ENCODE measurements around the gene GTF2IRD1. TPM values are rescaled to one million over a fixed set of nuclear protein-coding genes. Genes with fewer than 3 reads are reported as not detected.

Gene GTF2IRD1
- polyA plus RNA-seq, 1 of the 3 experiments (the other 2 are of a cell fraction), result 26.4 TPM

GRCh38 chr7:74479961-74480829 is 26.5 kb downstream of the GTF2IRD1 start (continued):
- TF ChIP-seq FOXJ3 (CRISPR knock-in tag; IDR thresholded peaks at IDR 0.05) (no peak), USF1 (IDR thresholded peaks at IDR 0.05; ENCODE audit: borderline replicate concordance, low read depth) (no peak), EZH2phosphoT487 (IDR thresholded peaks at IDR 0.05; ENCODE audit: borderline replicate concordance, low read depth) (no peak), JUND (IDR thresholded peaks at IDR 0.05) (no peak), TAF1 (IDR thresholded peaks at IDR 0.05; ENCODE audit: borderline replicate concordance, low read depth, low read length) (0 out of 2 replicates have a peak, but pooled peaks have one; percentile 26), POLR2AphosphoS5 (IDR thresholded peaks at IDR 0.05; ENCODE audit: low read depth, low read length) (0 out of 2 replicates have a peak, but pooled peaks have one; percentile 25), MAX (IDR thresholded peaks at IDR 0.05; ENCODE audit: low read depth) (peak; percentile 53; the same call in 1 of the 2 replicates), NFIC (IDR thresholded peaks at IDR 0.05; ENCODE audit: borderline replicate concordance) (no peak), TEAD4 (IDR thresholded peaks at IDR 0.05; ENCODE audit: borderline replicate concordance, insufficient read depth) (no peak), MEF2A (IDR thresholded peaks at IDR 0.05; ENCODE audit: borderline replicate concordance, low read depth) (no peak), GATA2 (CRISPR knock-in tag; IDR thresholded peaks at IDR 0.05) (no peak), RCOR1 (IDR thresholded peaks at IDR 0.05; ENCODE audit: low read length) (no peak), USF2 (IDR thresholded peaks at IDR 0.05; ENCODE audit: borderline replicate concordance, low read depth, low read length) (no peak), NRF1 (IDR thresholded peaks at IDR 0.05; ENCODE audit: low read depth, low read length) (0 out of 2 replicates have a peak, but pooled peaks have one; percentile 39), RFX5 (IDR thresholded peaks at IDR 0.05; ENCODE audit: low read length) (peak; percentile 58; the same call in 1 of the 2 replicates), FOXM1 (IDR thresholded peaks at IDR 0.05; ENCODE audit: low read depth) (no peak), TCF12 (IDR thresholded peaks at IDR 0.05) (peak; percentile 51; the same call in 1 of the 2 replicates), EP300 (IDR thresholded peaks at IDR 0.05; ENCODE audit: borderline replicate concordance in 1 of 2, low read depth in 1 of 2, low read length in 1 of 2) (no peak), SIN3A (IDR thresholded peaks at IDR 0.05; ENCODE audit: borderline replicate concordance, low read depth, low read length) (peak; percentile 90; the same call in 1 of the 2 replicates), ELF1 (IDR thresholded peaks at IDR 0.05) (no peak), PBX3 (IDR thresholded peaks at IDR 0.05) (peak; percentile 68)
